Globus pallidus (tissue), 1 donor: ENCODE results near the gene TAF1L.
"Not testable (repeated sequence)": the region's sequence is repeated elsewhere in the genome, so short reads cannot be mapped to it uniquely, and the experiment has no call there.

ENCODE experiments used
- DNase-seq: peaks from one replicate; pipeline ENCODE4 v3.0.0-alpha.2; 2015; ENCODE audit warnings: low spot score

TAF1L gene, protein sequence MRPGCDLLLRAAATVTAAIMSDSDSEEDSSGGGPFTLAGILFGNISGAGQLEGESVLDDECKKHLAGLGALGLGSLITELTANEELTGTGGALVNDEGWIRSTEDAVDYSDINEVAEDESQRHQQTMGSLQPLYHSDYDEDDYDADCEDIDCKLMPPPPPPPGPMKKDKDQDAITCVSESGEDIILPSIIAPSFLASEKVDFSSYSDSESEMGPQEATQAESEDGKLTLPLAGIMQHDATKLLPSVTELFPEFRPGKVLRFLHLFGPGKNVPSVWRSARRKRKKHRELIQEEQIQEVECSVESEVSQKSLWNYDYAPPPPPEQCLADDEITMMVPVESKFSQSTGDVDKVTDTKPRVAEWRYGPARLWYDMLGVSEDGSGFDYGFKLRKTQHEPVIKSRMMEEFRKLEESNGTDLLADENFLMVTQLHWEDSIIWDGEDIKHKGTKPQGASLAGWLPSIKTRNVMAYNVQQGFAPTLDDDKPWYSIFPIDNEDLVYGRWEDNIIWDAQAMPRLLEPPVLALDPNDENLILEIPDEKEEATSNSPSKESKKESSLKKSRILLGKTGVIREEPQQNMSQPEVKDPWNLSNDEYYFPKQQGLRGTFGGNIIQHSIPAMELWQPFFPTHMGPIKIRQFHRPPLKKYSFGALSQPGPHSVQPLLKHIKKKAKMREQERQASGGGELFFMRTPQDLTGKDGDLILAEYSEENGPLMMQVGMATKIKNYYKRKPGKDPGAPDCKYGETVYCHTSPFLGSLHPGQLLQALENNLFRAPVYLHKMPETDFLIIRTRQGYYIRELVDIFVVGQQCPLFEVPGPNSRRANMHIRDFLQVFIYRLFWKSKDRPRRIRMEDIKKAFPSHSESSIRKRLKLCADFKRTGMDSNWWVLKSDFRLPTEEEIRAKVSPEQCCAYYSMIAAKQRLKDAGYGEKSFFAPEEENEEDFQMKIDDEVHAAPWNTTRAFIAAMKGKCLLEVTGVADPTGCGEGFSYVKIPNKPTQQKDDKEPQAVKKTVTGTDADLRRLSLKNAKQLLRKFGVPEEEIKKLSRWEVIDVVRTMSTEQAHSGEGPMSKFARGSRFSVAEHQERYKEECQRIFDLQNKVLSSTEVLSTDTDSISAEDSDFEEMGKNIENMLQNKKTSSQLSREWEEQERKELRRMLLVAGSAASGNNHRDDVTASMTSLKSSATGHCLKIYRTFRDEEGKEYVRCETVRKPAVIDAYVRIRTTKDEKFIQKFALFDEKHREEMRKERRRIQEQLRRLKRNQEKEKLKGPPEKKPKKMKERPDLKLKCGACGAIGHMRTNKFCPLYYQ (N-terminal part only)

DNA sequence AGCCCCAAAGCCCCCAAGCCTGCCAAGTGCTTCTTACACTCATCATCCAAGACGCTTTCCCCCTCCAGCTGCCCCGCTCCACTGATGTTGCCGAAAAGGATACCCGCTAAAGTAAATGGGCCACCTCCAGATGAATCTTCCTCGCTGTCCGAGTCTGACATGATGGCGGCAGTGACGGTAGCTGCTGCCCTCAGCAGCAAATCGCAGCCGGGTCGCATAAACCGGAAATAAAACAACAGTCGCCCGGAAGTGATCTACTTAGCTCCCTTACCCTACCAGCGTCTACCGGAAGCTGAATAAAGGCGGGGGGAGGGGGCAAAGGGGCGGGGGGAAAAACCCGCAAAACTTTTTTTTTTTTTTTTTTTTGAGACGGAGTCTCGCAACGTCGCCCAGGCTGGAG is at the start of gene TAF1L:
TAF1L (minus strand) TSS at position 308 of the 400 bp plus-strand sequence; CDS start at position 218, 90 bp downstream.
- no peak for DNase-seq

DNA sequence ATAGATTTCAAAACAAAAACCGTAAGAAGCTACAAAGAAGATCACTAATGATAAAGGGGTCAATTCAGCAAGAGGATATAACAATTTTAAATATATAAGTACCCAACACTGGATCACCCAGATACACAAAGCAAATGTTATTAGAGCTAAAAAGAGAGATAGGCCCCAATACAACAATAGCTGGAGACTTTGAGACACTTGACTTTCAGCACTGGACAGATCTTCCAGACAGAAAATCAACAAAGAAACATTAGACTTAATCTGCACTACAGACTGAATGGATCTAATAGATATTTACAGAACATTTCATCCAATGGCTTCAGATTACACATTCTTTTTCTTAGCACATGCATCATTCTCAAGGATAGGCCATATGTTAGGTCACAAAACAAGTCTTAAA is 46.3 kb upstream of the TAF1L start:
- DNase-seq: no peak

DNA sequence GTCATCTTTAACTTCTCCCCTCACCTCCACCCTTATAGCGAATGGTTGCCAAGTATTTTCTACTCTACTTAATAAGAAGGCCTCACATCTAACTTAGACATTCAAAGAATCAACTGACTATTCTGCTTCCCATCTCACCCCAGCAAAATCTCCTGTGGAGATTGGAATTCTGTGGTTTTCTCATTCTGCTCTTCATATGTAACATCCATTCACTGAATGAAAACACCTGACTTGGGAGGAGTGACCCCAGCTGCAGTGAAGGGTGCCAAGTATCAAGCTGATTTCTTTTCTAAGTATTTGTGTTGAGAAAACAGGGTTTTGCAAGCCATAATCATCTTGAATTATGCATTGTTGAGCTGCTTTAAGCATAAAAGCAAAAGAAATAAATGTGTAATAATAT is 42.5 kb upstream of the TAF1L start:
- DNase-seq: no peak

DNA sequence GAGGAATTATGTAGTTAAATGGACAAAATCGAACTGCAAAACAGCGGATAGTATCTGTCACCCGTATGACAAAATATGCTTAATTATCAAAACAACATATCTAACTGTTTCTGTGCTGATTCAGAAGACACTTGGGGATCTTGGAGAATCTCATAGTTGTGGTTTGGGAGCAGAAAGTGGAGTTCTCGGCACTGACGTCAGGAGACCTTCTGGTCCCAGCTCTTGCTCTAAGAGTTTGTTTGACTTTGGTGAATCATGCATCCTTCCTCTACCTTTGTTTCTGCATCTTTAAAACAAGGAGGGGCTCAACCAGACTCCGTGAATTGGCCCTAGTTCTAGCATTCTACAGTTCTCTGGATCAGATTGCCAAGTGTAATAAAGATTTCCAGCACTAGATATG is 37.0 kb upstream of the TAF1L start:
- DNase-seq: no peak

DNA sequence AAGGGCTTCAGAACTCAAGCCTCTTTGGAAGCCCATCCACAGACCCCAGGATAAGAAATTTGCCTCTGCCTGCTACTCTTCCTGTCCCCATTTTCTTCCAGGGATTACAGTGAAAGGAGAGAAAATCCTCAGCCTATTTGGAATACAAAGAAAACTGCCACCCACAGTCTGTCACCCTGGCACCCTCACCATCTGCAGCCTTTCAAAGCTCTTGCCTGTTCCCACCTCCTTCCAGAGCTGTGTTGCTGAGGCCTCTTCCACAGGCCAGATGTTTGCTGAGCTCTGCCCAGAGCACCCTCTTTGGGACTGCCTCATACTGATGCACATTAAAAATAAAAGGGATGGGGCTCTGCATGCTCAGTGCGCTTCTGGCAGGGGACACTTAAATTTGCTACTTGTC is 35.9 kb upstream of the TAF1L start:
- DNase-seq: no peak

DNA sequence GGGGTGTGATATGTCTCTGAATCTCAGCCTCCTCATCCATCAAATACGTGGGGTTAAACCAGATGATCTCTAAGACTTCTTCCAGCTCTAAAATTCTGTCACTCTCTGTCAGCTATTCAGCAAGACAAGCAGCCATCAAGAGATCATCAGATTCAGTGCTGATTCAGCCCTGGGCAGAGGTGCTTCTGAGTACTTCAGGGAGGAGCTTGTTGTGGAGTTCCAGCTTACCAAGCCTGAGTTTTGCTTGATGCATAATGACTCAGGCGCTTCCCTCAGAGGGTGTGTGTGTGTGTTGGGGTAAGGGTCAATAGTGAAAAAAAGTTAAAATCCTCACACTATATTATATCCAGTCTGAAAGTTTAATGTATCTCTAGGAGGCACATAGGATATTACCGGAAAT is 29.6 kb upstream of the TAF1L start:
- no peak for DNase-seq

DNA sequence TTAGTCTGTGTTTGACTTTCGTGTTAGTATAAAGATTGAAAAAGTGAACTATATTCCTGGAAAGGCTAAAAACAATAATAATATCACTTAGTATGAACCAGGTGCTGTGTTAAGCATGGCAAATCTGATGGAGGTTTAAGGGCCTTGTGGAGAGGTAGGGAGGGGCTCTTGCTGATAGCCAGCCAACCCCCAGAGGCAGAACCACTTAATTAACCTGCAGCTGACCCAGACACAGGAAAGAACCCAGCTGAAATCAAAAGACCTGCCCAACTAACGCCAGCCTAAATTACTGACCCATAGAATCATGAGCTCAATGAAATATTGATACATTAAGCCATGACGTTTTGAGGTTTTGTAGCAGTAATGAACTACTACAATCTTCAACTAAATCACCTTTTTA is 28.3 kb upstream of the TAF1L start:
- DNase-seq: no peak

DNA sequence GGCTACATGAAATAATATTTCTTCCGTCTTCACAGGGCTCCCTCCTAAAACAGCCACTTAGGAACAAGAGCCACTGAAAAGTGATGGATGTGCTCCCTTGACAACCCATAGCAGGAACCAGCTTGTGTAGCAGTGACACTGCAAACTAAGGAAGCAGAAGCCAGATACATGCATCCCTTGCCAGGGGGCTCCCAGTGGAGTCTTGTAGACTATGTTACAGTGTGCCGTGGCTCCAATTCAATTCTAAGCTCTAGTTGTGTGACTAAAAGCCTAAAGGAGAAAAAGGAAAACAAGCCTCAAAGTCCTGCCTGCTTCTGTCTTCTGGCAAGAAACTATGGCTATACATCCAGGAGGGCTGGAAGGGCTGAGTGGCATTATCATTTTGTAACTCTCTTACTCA is 12.2 kb upstream of the TAF1L start:
- DNase-seq: no peak

DNA sequence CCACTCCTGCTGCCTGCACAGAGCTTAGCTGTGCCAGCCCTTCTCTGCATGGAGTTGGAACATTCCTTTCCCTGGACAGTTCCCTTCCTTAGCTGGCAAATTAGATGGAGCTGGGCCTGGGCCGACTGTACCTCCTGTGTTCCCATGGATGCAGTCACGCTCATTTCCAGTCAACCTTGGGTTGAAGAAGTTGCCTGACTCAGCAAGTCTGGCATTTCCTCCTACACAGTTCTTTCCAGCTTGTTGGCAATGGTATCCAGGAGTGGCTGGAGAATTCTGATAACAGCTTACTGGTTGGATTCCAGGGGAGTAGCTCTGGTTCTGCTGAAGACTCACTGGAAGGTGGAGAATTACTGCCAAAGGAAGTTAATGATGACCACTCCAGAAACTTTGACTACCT is 9.2 kb upstream of the TAF1L start:
- no peak for DNase-seq

DNA sequence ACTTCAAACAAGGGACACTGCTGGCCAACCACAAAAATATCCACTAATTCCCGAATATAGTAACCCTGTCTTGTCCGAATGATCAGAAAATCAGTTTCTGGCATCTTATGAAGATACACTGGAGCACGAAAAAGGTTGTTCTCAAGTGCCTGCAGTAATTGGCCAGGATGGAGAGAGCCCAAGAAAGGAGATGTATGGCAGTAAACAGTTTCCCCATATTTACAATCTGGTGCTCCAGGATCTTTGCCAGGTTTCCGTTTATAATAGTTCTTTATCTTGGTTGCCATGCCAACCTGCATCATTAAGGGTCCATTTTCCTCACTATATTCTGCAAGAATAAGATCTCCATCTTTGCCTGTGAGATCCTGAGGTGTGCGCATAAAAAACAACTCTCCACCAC is 2.3 kb downstream of the TAF1L start:
- not testable (repeated sequence) for DNase-seq

DNA sequence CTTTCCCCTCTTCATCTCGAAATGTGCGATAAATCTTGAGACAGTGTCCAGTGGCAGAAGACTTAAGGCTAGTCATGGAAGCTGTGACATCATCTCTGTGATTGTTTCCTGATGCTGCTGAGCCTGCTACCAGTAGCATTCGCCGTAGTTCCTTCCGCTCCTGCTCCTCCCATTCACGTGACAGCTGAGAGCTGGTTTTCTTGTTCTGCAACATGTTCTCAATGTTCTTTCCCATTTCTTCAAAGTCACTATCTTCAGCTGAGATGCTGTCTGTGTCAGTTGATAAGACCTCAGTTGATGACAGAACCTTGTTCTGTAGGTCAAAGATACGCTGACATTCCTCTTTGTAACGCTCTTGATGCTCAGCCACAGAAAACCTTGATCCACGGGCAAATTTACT is 3.5 kb downstream of the TAF1L start:
- no peak for DNase-seq

DNA sequence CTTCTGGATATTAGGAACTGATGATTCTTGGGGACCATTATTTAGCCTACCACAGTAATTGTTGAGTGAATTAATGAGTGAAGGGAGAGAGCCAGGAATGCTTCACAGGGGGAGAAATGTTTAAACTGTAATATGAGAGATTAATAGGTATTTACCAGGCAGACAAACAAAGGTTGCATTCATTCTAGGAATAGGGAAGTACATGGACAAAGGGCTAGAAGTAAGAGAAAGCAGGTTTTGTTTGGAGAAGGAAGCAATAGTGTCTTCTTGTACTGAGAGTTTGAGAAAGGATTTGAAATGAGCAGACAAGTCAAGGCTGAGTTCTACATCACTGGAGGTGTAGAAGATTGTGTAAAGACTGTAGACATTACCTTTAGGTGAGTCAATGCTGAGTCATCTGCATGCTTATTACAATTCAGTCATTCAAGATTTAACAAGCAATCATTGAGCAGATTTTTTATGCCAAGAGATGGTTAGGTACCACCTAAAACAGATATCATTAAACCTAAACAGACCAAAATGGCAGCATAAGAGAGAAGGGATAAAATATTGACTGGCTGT is 8.0 kb downstream of the TAF1L start:
- DNase-seq: no peak

DNA sequence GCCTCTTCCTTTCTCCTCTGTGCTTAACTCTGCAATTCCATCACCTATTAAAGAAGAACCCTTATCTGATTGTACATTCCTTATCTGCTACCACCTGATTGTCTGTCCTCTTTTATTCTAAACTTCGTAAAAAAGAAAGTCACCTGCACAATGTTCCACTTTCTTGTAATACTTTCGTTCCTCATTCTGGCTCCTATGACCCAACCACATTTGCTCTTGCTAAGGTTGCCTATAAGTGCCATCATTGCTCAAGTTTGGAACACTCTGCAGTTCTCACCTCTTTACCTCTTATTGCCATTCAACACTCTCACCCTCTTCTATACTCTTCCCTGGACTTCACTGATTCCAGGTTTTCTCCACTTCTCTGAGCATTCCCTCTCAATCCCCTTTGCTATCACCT is 10.1 kb downstream of the TAF1L start:
- DNase-seq: no peak

DNA sequence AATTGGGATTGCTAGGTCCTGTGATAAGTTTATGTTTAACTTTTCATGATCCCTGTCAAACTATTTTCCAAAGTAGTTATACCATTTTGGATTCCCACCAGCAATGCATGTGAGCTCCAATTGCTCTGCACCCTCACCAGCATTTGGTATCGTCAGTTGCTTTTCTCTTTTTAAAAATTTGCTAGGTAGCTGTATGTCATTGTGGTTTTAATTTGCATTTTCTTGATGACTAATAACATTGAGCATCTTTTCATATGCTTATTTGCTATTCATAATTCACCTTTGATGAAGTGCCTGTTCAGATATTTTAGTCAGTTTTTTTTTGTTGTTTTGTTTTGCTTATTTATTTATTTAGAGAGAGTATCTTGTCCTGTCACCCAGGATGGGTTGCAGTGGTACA is 12.5 kb downstream of the TAF1L start:
- DNase-seq: no peak

DNA sequence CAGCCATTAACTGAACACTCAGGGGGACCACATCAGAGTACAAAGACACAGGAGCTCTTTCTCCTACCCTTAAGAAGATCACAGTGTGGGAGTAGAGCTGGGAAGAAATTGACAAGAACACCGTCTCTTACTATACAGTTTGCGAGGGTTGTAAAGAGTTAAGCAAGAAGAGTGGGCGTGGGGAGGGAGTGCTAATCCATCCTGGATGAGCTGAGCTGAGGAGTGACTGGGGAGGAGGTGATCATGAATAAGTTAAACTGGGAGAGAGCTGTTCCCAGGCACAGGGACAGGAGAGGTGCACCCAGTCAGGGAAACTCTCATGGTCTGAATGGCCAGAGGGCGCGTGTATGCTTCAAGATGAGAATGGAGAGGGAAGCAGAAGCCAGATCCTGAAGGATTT is 17.2 kb downstream of the TAF1L start:
- no peak for DNase-seq

DNA sequence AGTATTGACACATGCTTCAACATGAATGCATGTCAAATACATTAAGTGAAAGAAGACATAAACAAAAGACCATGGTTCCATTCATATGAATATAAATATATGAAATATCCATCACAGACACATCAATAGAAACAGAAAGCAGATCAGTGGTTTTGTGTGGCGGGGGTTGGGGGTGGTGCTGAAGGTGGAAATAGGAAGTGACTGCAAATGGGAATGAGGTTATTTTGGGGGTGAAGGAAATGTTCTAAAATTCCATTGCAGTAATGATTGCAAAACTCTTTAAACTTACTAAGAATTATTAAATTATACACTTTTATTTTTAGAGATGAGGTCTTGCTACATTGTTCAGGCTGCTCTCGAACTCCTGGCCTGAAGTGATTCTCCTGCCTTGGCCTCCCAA is 28.7 kb downstream of the TAF1L start:
- DNase-seq: no peak

DNA sequence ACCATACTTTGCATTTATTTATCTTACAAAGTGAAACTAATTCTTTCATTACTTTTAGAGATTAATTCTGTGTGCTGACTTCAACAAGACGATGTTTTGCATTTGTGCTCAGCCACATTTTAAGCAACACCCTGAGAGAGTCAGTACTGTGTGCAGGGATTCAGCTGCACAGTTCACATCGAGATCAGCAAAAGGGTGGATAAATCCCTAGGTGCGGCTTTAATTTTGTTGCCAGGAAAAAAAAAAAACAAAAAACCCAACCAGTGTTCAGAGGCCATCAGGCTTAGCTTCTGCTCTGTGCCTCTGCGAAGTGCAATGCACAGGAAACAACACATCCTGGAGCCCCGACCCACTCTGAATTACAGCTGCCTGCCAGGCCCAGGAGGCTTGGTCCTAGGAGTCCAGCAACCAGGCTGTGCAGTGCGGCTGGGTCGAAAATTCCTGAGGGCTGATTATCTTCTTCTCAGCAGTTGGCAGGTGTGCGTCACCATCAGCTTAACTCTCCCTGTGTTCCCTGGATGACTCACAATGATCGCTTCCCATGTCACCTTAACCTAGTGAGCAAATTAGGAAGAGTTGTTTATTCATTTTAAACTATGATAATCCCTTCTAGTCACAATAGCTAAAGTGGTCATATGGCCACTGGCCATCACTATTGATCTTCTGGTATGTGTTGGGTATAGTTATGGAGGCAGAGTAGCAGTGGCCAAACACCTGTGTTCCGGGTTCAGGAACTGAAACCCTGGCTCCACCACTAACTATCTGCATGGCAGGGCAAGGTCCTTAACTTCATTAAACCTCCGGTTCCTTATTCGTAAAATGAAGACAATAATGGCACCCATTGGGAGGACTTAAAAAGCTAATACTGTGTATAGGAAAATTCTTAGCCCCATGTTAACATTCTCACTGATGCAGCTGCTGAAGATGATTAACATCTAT is 31.3 kb downstream of the TAF1L start:
- DNase-seq: no peak

DNA sequence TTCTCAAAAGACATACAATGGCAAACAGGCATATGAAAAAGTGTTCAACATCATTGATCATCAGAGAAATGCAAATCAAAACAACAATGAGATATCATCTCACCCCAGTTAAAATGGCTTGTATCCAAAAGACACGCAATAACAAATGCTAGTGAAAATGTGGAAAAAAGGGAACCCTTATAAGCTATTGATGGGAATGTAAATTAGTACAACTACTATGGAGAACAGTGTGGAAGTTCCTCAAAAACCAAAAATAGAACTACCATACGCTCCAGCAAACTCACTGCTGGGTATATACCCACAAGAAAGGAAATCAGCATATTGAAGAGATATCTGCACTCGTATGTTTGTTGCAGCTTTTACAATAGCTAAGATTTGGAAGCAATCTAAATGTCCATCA is 36.4 kb downstream of the TAF1L start:
- DNase-seq: not testable (repeated sequence)

DNA sequence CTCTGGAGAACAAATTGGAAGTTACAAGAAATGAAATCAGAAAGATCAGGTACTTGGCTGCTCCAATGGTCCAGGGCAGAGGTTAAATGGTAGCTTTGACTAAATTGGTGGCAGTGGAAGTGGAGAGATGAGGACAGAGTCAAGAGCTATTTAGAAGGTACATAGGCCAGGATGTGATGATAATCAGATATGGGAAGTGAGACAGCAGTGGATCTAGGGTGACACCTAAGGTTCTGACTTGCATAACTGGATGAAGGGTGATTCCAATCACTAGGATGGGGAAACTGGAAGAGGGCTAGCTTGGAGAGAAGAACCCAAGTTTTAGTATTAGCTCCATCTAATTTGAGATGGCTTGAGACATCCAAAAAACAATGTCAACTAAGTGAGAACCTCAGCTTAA is 38.5 kb downstream of the TAF1L start:
- no peak for DNase-seq

DNA sequence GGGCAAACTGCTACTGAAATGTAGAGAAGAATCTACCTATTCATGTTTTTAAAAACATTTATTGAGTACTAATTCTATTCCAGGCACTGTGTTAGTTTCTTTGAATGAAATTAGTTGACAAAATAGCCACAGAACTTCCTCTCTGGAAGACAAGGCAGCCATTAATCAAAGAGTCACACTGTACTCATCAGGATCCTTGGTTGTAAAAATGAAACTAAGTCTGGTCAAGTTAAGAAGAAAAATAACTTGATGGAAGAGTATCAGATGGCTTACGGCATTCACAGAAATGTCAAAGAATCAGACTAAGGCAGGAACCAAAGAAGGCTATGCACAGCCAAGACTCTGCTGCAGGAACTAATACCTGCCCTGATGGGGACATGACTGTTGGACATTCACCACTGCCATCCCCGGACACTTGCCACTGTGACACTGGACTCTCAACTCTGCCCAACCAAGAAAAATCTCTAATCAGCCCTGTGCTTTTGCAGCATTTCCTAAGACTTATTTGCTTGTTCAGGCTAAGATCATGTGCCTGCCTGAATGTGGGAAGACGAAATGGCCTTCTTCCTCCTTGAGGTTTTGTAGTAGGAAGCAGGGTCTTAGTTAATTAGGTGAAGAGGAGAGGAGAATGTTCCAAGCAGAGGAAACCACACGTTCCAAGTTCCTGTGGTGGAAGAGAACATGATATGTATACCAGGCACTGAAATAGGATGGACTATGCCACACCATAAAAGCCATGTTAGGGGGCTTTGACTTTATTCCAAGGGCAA is 39.2 kb downstream of the TAF1L start:
- no peak for DNase-seq
